ENCODE data around the gene NAT9.

NAT9 gene

GRCh38 chr17:74778960-74779359 is 2.8 kb upstream of the NAT9 start (continued):
- TF ChIP-seq, protein P1, sequence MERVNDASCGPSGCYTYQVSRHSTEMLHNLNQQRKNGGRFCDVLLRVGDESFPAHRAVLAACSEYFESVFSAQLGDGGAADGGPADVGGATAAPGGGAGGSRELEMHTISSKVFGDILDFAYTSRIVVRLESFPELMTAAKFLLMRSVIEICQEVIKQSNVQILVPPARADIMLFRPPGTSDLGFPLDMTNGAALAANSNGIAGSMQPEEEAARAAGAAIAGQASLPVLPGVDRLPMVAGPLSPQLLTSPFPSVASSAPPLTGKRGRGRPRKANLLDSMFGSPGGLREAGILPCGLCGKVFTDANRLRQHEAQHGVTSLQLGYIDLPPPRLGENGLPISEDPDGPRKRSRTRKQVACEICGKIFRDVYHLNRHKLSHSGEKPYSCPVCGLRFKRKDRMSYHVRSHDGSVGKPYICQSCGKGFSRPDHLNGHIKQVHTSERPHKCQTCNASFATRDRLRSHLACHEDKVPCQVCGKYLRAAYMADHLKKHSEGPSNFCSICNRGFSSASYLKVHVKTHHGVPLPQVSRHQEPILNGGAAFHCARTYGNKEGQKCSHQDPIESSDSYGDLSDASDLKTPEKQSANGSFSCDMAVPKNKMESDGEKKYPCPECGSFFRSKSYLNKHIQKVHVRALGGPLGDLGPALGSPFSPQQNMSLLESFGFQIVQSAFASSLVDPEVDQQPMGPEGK (CRISPR knock-in tag; IDR thresholded peaks at IDR 0.05; ENCODE audit: borderline replicate concordance), result no peak
- no peak for TF ChIP-seq GLIS3 (CRISPR knock-in tag; IDR thresholded peaks at IDR 0.05)
- no peak for TF ChIP-seq ZNF70 (CRISPR knock-in tag; IDR thresholded peaks at IDR 0.05)
- no peak for TF ChIP-seq RARB (CRISPR knock-in tag; IDR thresholded peaks at IDR 0.05)
- TF ChIP-seq TOX (CRISPR knock-in tag; IDR thresholded peaks at IDR 0.05; ENCODE audit: borderline replicate concordance), result no peak
- no peak for TF ChIP-seq ZC3H10 (CRISPR knock-in tag; IDR thresholded peaks at IDR 0.05)
- no peak for TF ChIP-seq ESRRG (CRISPR knock-in tag; IDR thresholded peaks at IDR 0.05)
- no peak for TF ChIP-seq OSR1 (CRISPR knock-in tag; IDR thresholded peaks at IDR 0.05)
- TF ChIP-seq ZFP3 (CRISPR knock-in tag; IDR thresholded peaks at IDR 0.05), result no peak
- TF ChIP-seq, protein P2, sequence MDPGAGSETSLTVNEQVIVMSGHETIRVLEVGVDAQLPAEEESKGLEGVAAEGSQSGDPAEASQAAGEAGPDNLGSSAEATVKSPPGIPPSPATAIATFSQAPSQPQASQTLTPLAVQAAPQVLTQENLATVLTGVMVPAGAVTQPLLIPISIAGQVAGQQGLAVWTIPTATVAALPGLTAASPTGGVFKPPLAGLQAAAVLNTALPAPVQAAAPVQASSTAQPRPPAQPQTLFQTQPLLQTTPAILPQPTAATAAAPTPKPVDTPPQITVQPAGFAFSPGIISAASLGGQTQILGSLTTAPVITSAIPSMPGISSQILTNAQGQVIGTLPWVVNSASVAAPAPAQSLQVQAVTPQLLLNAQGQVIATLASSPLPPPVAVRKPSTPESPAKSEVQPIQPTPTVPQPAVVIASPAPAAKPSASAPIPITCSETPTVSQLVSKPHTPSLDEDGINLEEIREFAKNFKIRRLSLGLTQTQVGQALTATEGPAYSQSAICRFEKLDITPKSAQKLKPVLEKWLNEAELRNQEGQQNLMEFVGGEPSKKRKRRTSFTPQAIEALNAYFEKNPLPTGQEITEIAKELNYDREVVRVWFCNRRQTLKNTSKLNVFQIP (CRISPR knock-in tag; IDR thresholded peaks at IDR 0.05; ENCODE audit: borderline replicate concordance, low read depth), result no peak
- TF ChIP-seq, protein P3, sequence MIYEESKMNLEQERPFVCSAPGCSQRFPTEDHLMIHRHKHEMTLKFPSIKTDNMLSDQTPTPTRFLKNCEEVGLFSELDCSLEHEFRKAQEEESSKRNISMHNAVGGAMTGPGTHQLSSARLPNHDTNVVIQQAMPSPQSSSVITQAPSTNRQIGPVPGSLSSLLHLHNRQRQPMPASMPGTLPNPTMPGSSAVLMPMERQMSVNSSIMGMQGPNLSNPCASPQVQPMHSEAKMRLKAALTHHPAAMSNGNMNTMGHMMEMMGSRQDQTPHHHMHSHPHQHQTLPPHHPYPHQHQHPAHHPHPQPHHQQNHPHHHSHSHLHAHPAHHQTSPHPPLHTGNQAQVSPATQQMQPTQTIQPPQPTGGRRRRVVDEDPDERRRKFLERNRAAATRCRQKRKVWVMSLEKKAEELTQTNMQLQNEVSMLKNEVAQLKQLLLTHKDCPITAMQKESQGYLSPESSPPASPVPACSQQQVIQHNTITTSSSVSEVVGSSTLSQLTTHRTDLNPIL (CRISPR knock-in tag; IDR thresholded peaks at IDR 0.05; ENCODE audit: low read depth), result no peak
- TF ChIP-seq CSDC2 (CRISPR knock-in tag; IDR thresholded peaks at IDR 0.05), result no peak
- TF ChIP-seq SNAI2 (CRISPR knock-in tag; IDR thresholded peaks at IDR 0.05), result no peak

DNA sequence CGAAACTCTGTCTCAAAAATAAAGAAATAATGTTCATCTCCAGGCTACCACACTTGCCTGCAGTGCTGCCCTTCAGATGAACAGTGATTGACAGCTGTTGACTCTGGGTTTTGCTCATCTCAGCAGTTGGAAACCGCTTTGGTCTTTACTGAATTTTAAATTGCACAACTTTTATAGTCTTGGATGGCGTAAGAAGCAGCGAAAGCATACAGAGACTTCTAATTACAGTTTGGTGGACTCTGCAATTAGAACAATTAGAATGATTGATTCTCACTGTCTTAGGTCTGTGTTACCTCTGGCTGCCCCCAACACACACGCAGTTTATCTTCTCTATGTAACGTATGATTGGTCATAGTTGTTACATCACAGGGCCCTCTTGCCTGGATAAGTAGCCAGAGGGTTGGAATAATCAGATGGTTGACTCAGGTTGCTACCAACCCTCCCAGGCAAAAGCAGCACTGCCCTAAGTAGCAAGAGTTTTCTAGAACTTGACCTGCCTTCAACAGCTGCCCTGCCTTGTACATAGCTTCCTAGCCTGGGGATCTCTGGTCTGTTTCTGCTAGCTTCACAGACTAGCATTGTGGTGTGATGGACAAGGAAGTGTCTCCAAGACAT is 1.9 kb upstream of the NAT9 start:
- ATAC-seq, result no peak
- TF ChIP-seq BACH2 (CRISPR knock-in tag; IDR thresholded peaks at IDR 0.05; ENCODE audit: borderline replicate concordance), result no peak
- TF ChIP-seq, protein P1 (CRISPR knock-in tag; IDR thresholded peaks at IDR 0.05; ENCODE audit: borderline replicate concordance), result no peak
- no peak for TF ChIP-seq TOX (CRISPR knock-in tag; IDR thresholded peaks at IDR 0.05; ENCODE audit: borderline replicate concordance)
- TF ChIP-seq, protein P3 (CRISPR knock-in tag; IDR thresholded peaks at IDR 0.05; ENCODE audit: low read depth), result no peak
- no peak for TF ChIP-seq ZNF8 (CRISPR knock-in tag; IDR thresholded peaks at IDR 0.05)
- TF ChIP-seq, protein P4, sequence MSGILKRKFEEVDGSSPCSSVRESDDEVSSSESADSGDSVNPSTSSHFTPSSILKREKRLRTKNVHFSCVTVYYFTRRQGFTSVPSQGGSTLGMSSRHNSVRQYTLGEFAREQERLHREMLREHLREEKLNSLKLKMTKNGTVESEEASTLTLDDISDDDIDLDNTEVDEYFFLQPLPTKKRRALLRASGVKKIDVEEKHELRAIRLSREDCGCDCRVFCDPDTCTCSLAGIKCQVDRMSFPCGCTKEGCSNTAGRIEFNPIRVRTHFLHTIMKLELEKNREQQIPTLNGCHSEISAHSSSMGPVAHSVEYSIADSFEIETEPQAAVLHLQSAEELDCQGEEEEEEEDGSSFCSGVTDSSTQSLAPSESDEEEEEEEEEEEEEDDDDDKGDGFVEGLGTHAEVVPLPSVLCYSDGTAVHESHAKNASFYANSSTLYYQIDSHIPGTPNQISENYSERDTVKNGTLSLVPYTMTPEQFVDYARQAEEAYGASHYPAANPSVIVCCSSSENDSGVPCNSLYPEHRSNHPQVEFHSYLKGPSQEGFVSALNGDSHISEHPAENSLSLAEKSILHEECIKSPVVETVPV (CRISPR knock-in tag; IDR thresholded peaks at IDR 0.05), result no peak
- TF ChIP-seq TCF4 (CRISPR knock-in tag; IDR thresholded peaks at IDR 0.05; ENCODE audit: borderline replicate concordance), result no peak
- TF ChIP-seq ZFP30 (CRISPR knock-in tag; IDR thresholded peaks at IDR 0.05), result no peak
- TF ChIP-seq RARB (CRISPR knock-in tag; IDR thresholded peaks at IDR 0.05), result no peak
- TF ChIP-seq, protein P2 (CRISPR knock-in tag; IDR thresholded peaks at IDR 0.05; ENCODE audit: borderline replicate concordance, low read depth), result no peak
- TF ChIP-seq TSHZ2 (CRISPR knock-in tag; IDR thresholded peaks at IDR 0.05), result no peak
- TF ChIP-seq ISL1 (CRISPR knock-in tag; IDR thresholded peaks at IDR 0.05), result no peak
- TF ChIP-seq ZNF565 (CRISPR knock-in tag; conservative IDR thresholded peaks at IDR 0.05; ENCODE audit: low read depth), result no peak
- no peak for TF ChIP-seq ZFP3 (CRISPR knock-in tag; IDR thresholded peaks at IDR 0.05)
- TF ChIP-seq ARNTL (CRISPR knock-in tag; IDR thresholded peaks at IDR 0.05; ENCODE audit: borderline replicate concordance, low read depth), result no peak
- no peak for TF ChIP-seq PPARA (CRISPR knock-in tag; IDR thresholded peaks at IDR 0.05; ENCODE audit: borderline replicate concordance)
